ENCODE measurements around the gene IFT122. TPM values are rescaled to one million over a fixed set of nuclear protein-coding genes. Genes with fewer than 3 reads are reported as not detected.

IFT122 gene
- total and polyA plus RNA-seq, 2 of the 4 experiments (the other 2 are of a cell fraction) = 16.8 to 28.0 TPM

GRCh38 chr3:129564981-129565644 is 125.1 kb downstream of the IFT122 start:
- Histone ChIP-seq H2BK20ac (ENCODE audit: low read depth, low read length) (no peak overlapping the region), H4K5ac (ENCODE audit: low read depth, low read length) (no peak overlapping the region), H3K79me1 (ENCODE audit: low read depth in 1 of 2, low read length in 2 of 2) (peaks cover 1 to 9% of the 10 kb centered on the region in 2 experiments; a peak in 3 of 4 replicates), H3K4me2 (ENCODE audit: low read depth, low read length) (no peak overlapping the region), H3K18ac (ENCODE audit: low read depth, low read length) (no peak overlapping the region), H3K27ac (ENCODE audit: insufficient read depth, low read length) (no peak overlapping the region), H2BK120ac (ENCODE audit: low read depth, low read length) (no peak overlapping the region), H3K9me3 (ENCODE audit: control insufficient read depth, insufficient read depth, low read length) (no peaks in the 10 kb centered on the region), H2BK5ac (ENCODE audit: low read depth, low read length, poor library complexity, severe bottlenecking) (no peak overlapping the region), H3K56ac (ENCODE audit: extremely low read depth, insufficient read depth, low read length) (no peak overlapping the region), H3K4me3 (ENCODE audit: insufficient read depth, low read depth, low read length) (no peak overlapping the region), H3K9ac (ENCODE audit: low read depth, low read length) (no peak overlapping the region), H3K4ac (ENCODE audit: low read depth, low read length) (no peak overlapping the region), H3K9me1 (ENCODE audit: insufficient read depth, low read length) (peaks cover 9% of the 10 kb centered on the region), H2BK15ac (ENCODE audit: low read depth, low read length) (no peak overlapping the region), H2AK9ac (replicated peaks; ENCODE audit: low read depth, low read length, poor library complexity) (no peak overlapping the region), H3K36me3 (ENCODE audit: control insufficient read depth, insufficient read depth, low read length) (peaks cover 40% of the 10 kb centered on the region), H3K4me1 (ENCODE audit: control insufficient read depth, insufficient read depth, low read length) (peaks cover 16% of the 10 kb centered on the region), H2AFZ (replicated peaks; ENCODE audit: low read length, poor library complexity) (no peak overlapping the region), H3K27me3 (ENCODE audit: control insufficient read depth, insufficient read depth, low read length) (no peaks in the 10 kb centered on the region), H3K14ac (replicated peaks; ENCODE audit: low read depth, low read length) (no peak overlapping the region), H4K8ac (ENCODE audit: low read depth in 2 of 2, low read length in 2 of 2) (no peak overlapping the region), H2AK5ac (ENCODE audit: low read depth, low read length) (no peak overlapping the region), H4K20me1 (ENCODE audit: insufficient read depth, low read length) (no peaks in the 10 kb centered on the region), H3K23ac (ENCODE audit: low read depth, low read length) (no peak overlapping the region), H4K91ac (ENCODE audit: insufficient read depth, low read depth, low read length) (no peak overlapping the region)
- BruUV-seq (replicated peaks) = no TSS peak
- no peak for ATAC-seq (ENCODE audit: low read depth)
- no peak for DNase-seq
- WGBS, 2 experiments (ENCODE audit: extremely low coverage in 2 of 2, insufficient read length in 1 of 2) = 94% methylated on average over 11 of the region's 21 CpGs; no CpG with 5 or more reads in 1 of the 2 experiments
- POLR2A ChIA-PET (ENCODE audit: unreplicated experiment) = no interaction called here
- dilution Hi-C loops (cut with HindIII; ENCODE audit: low sequenced_read_pairs, unreplicated experiment) = no loop called here
- no peak for TF ChIP-seq MAZ (IDR thresholded peaks at IDR 0.05; ENCODE audit: borderline replicate concordance, low read depth, low read length)
- TF ChIP-seq SMC3 (IDR thresholded peaks at IDR 0.05; ENCODE audit: low read depth, low read length) = no peak
- no peak for TF ChIP-seq RAD21 (IDR thresholded peaks at IDR 0.05; ENCODE audit: low read length)
- no peak for TF ChIP-seq ELK1 (IDR thresholded peaks at IDR 0.05; ENCODE audit: borderline replicate concordance, low read depth, low read length)
- TF ChIP-seq CEBPB (IDR thresholded peaks at IDR 0.05; ENCODE audit: low read depth, low read length) = no peak
- TF ChIP-seq MAFK (IDR thresholded peaks at IDR 0.05; ENCODE audit: low read depth, low read length) = no peak
- TF ChIP-seq RFX5 (IDR thresholded peaks at IDR 0.05; ENCODE audit: low read depth, low read length) = no peak
- TF ChIP-seq USF2 (IDR thresholded peaks at IDR 0.05; ENCODE audit: low read depth, low read length) = no peak
- no peak for TF ChIP-seq POLR2A (IDR thresholded peaks at IDR 0.05; ENCODE audit: low read depth, low read length)
- no peak for TF ChIP-seq NFE2L2 (IDR thresholded peaks at IDR 0.05; ENCODE audit: low read depth, low read length)
- no peak for TF ChIP-seq FOS (IDR thresholded peaks at IDR 0.05; ENCODE audit: low read depth, low read length)
- TF ChIP-seq CTCF (conservative IDR thresholded peaks at IDR 0.05; ENCODE audit: low read depth, low read length) = no peak
- no peak for TF ChIP-seq MXI1 (IDR thresholded peaks at IDR 0.05; ENCODE audit: borderline replicate concordance, low read depth, low read length)
- no peak for TF ChIP-seq CHD1 (IDR thresholded peaks at IDR 0.05; ENCODE audit: low read depth, low read length)
- in situ Hi-C loops (cut with MboI; ENCODE audit: low sequenced_read_pairs) = no loop called here
- intact Hi-C loops (cut with micrococcal nuclease) = loop anchor here (5.0 kb wide), 1 partner anchor 123 kb away; the partner anchor contains the start of gene IFT122
- CTCF ChIA-PET = no interaction called here

All from IMR-90 (cell line).